Astrocyte of the hippocampus (primary cell): Measurements from ENCODE around the gene SPTBN5.

Source experiments
- DNase-seq: peaks from one replicate; pipeline ENCODE4 v3.0.0; 2011; ENCODE audit warnings: low read depth, low spot score

The SPTBN5 gene

DNA sequence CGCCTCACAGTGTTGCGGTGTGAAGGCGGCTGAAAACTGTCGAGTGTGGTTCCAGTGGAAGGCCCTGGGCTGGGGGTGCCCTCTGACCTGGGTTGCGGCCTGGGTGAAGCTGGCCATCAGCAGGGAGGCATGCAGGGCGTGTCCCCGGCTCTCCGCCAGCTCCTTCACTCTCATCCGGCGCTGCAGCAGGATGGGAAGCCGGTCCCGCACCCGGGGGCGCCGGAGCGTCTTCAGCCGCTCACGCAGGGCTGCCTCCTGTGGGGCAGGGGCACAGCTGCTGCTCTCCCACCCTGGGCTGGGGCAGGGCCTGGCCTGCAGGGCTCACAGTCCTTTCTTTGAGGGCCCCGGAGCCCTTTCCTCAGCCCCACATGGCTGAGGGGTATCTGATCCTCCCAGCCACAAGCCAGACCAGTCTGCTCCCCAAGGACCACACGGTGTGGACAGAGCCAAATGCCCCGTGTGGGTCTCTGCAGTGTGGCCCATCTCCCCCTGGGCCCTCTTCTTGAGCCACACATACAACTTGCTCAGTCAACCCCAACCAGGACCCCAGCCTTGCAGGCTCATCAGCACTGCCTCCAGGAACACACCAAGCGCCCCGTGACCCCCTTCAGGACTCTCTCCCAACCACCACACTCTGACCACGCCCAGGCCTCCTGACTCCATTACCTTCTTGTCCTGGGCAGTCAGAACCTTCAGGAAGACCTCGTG lies 26.8 kb downstream of the SPTBN5 start:
- DNase-seq, result no peak

DNA sequence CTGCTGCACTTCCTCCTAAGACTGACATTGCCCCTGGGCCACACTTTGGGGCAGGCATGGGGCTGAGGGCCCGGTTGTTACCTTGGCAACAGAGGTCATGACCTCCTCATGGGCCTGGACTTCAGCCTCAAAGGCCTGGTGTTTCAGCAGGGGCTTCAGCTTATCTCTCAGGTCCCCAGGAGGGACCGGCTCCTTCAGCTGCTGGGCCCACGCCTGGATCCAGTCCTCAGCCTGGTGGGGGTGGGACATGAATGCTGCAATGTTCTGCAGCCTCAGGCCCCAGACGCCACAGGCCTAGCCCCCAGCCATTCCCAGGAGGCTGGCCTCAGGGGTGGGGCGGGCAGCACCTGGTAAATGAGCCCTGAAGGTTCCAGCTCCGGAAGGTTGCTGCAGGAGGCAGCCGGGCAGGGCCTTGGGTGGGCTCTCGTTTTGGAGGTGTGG lies 27.6 kb downstream of the SPTBN5 start:
- DNase-seq, result no peak

DNA sequence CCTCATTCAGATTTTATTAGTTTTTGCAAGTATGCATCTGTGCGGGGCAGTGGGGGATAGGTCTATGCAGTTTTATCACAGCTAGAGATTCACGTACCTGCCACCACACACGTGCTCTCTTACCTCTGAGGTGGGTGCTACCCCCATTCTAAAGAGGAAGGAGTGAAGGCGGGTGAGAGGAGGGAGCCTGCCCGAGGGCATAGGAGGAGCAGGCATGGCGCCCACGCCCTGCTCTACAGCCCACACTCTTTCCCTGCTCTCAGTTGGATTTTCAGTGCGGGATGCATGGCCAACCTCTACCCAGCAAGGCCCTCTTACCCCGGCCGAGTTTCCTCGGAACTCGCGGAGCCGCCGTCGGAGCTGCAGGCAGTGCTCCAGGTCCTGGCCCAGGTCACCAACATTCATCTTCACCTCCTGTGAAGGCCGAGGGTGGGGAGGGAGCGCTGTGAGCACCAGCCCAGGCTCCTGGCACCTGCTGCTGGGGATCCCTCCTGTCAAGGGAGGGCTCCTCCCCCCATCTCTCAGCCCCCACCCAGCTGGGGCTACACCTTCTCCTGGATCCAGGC lies 28.3 kb downstream of the SPTBN5 start:
- no peak for DNase-seq

- DNase-seq, result no peak
Measured at GRCh38 chr15:41862515-41863116, 31.2 kb downstream of the SPTBN5 start.

GRCh38 chr15:41861736-41862356 lies 32.0 kb downstream of the SPTBN5 start:
- DNase-seq, result no peak

- DNase-seq, result no peak
Measured at GRCh38 chr15:41860049-41860828, 33.6 kb downstream of the SPTBN5 start.

GRCh38 chr15:41858756-41859155 lies 35.1 kb downstream of the SPTBN5 start:
- no peak for DNase-seq

- DNase-seq, result no peak
Measured at GRCh38 chr15:41857316-41857715, 36.5 kb downstream of the SPTBN5 start.

DNA sequence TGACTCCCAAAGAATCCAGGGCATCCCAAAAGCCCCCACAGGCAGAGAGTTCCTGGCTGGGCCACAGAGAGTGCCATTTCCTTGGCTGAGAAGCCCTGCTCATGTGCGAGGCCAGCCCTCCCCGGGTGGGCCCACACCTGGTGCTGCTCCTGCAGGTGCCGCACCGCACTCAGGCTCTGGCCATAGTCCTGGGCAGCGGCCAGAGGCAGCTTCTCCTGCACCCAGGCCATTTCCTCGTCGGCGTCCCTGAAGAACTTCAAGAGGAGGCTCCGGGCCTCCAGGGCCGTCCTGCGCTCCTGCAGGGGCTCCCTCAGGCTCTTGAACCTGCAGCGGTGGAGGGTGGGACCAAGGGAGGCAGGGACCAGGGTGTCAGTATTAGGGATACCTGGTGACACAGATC lies 37.1 kb downstream of the SPTBN5 start:
- DNase-seq, result no peak

- DNase-seq, result no peak
Measured at GRCh38 chr15:41856262-41856661, 37.6 kb downstream of the SPTBN5 start.

DNA sequence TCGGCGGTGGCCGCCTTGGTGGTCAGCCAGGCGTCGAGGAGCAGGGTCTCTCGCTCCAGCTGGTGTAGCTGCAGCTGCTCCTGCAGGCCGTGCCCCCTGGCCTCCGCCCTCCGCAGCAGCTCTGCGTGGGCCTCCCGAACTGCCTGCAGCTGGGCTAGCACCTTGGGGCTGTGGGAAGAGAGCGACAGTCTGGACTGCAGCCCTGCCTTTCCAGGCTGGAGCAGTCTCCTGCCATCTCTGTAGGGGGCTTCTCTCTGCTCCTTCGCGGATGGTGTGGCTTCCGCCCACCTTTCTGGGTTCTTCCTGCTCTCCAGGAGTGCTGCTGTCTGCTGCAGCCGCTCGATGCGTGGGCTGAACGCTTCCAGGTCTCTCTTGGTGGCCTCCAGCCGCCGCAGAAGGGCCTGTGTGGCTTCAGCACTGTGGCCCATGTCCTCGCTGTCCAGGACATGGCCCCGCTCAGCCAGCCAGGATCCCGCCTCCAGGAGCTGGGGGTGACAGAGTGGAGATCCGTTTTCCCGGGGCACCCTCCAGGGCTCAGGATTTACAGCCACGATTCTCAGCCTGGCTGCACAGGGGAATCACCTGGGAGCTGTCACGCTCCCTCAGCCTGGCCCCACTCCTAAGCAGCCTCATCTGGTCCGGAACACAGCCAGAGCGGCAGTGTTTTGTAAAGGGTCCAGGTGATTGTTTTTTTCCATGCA lies 38.4 kb downstream of the SPTBN5 start:
- DNase-seq, result no peak

DNA sequence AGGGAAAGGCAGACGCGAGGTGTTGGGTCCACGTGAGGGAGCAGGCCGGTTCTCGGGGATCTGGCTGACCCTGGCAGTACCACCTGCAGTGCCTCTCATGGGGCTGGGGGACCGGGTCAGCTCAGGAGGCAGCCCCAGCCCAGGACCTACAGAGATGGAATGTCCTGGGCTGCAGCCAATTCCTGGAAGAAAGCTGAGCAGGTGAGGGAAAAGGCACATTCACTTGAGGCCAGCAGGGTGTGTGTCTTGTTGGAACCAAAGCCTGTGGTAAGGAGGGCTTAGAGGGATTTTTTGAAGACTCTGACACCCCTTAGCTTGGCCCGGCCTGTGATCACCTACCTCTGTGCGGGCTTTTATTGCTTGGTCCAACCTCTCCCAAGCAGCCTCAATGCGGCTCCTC lies 39.4 kb downstream of the SPTBN5 start:
- DNase-seq, result no peak

GRCh38 chr15:41853831-41854230 lies 40.0 kb downstream of the SPTBN5 start:
- DNase-seq, result no peak

- DNase-seq, result no peak
Measured at GRCh38 chr15:41852736-41853590, 40.9 kb downstream of the SPTBN5 start.

DNA sequence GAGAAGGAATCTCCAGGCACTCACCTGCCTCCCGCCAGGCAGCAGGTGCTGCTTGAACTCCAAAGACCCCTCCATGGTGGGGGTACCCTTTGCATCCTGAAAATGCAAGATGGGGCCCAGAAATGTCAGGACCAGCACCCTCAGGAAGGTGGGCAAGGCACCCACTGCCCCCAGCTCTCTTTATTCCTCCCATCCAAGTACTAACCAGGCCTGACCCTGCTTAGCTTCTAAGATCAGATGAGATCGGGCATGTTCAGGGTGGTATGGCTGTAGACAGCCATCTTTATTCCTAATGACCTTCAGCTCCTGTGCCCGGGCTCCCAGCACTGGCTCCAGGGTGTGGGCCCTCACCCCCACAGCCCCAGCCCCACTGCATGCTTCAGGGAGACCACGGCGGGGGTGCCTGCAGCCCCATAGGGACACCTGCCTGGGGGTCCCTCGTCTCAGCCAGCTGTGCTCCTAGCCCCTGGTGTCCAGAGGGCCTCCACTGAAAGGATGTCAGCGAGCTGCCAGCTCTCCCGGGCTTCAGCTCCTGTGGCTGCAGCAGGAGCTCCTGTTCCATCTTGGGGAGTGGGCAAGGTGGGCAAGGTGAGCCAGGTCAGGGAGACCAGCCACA lies 42.0 kb downstream of the SPTBN5 start:
- DNase-seq, result no peak

GRCh38 chr15:41851167-41851523 lies 42.7 kb downstream of the SPTBN5 start:
- no peak for DNase-seq

DNA sequence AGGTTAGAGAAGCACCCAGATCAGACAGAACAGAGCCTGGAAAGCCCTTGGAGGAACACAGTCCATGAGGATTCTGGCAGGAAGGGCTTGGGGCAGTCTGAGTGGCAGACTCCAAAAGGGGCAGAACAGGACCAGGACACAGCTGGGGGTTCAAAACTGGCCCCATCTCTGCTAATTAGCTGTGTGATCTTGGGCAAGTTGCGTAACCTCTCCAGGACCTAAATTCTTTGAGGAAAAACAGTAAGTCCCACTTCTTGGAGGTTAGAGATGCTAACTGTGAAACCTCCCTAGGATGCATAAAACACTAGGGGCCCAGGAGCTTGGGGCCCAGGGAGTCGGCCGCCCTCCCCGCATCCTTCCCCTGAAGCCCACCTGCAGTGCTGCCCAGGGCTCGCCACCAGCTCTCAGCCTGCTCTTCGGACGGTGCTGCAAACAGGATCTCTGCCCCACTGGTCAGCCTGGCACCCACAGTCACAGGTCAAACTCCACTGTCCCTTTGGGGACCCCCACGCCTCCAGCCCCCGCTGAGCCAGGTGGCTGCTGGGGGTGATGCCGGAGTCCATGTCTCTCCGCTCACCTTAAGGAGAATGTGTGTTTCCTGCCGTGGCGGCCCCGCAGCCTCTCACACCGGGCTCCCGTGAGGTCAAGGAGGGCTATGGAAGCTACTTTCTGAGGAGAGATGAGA lies 43.2 kb downstream of the SPTBN5 start:
- no peak for DNase-seq

GRCh38 chr15:41849861-41850260 lies 44.0 kb downstream of the SPTBN5 start:
- DNase-seq, result no peak

- no peak for DNase-seq
Measured at GRCh38 chr15:41849204-41849603, 44.6 kb downstream of the SPTBN5 start.
